ENCODE results near the gene ARHGAP18. TPM values are rescaled to one million over a fixed set of nuclear protein-coding genes. Genes with fewer than 3 reads are reported as not detected.

The ARHGAP18 gene, protein sequence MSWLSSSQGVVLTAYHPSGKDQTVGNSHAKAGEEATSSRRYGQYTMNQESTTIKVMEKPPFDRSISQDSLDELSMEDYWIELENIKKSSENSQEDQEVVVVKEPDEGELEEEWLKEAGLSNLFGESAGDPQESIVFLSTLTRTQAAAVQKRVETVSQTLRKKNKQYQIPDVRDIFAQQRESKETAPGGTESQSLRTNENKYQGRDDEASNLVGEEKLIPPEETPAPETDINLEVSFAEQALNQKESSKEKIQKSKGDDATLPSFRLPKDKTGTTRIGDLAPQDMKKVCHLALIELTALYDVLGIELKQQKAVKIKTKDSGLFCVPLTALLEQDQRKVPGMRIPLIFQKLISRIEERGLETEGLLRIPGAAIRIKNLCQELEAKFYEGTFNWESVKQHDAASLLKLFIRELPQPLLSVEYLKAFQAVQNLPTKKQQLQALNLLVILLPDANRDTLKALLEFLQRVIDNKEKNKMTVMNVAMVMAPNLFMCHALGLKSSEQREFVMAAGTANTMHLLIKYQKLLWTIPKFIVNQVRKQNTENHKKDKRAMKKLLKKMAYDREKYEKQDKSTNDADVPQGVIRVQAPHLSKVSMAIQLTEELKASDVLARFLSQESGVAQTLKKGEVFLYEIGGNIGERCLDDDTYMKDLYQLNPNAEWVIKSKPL
- total RNA-seq (2022) = 64.5 and 65.6 TPM in 2 replicates
- Bru-seq, nascent RNA = percentile 97 among the genes with signal in this experiment
- percentile 91 among the genes with signal in this experiment for BruChase-seq, experiment 1, labeled RNA remaining after a 6-hour chase
- percentile 87 among the genes with signal in this experiment for BruChase-seq, experiment 2, labeled RNA remaining after a 2-hour chase
- long read RNA-seq, full-length matches to known transcripts = 54 of 70 reads
- long read RNA-seq, partial matches to known transcripts = 4 of 70 reads
- long read RNA-seq, other reads (novel, unspliced or antisense) = 12 of 70 reads

DNA sequence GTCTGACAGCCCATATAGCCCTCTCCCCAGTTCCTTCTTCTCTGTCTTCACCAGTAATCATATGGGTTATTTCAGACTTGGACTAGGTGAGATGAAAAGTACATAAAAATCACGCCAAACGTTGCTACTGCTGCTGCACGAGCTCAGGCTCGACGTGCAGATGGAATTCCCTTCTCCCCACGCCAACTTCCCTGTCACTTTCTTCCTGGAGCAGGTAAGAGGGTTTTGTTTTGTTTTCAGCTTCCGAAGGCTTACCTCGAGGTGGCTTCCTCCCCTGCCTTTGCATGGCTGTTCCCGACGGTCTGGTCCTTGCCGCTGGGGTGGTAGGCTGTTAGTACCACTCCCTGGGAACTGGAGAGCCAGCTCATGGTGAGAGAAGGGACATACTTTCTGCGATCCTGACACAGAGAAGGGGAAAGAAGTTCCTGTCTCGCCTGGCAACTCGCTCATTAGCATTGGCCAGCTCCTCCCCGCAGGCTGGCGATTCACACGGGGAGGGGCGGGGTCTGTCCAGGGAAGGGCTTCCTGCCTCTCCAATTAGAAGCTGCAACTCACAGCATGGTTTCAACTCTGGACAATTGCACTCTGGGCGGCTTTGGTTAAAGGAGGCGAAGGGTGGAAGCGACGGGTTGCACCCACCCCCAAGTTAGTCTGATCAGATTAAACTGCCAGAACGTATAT lies at the start of gene ARHGAP18:
Gene ARHGAP18 (minus strand): TSS at position 409 of the 681 bp plus-strand sequence. CDS start 41 bp downstream, at position 368.
- Mint-ChIP-seq H3K4me1 (ENCODE audit: low read depth, unreplicated experiment) (peaks cover 29% of the 10 kb centered on the region), H3K9me3 (ENCODE audit: low read depth, unreplicated experiment) (no peaks in the 10 kb centered on the region), H3K27ac (ENCODE audit: unreplicated experiment) (peak within 1 kb of the TSS; percentile 82), H3K36me3 (ENCODE audit: insufficient read depth, unreplicated experiment) (peaks cover 55% of the 10 kb centered on the region), H3K4me3 (ENCODE audit: low read depth, unreplicated experiment) (peak within 1 kb of the TSS; percentile 84), H3K27me3 (ENCODE audit: unreplicated experiment) (no peaks in the 10 kb centered on the region)
- TF ChIP-seq, protein P1, sequence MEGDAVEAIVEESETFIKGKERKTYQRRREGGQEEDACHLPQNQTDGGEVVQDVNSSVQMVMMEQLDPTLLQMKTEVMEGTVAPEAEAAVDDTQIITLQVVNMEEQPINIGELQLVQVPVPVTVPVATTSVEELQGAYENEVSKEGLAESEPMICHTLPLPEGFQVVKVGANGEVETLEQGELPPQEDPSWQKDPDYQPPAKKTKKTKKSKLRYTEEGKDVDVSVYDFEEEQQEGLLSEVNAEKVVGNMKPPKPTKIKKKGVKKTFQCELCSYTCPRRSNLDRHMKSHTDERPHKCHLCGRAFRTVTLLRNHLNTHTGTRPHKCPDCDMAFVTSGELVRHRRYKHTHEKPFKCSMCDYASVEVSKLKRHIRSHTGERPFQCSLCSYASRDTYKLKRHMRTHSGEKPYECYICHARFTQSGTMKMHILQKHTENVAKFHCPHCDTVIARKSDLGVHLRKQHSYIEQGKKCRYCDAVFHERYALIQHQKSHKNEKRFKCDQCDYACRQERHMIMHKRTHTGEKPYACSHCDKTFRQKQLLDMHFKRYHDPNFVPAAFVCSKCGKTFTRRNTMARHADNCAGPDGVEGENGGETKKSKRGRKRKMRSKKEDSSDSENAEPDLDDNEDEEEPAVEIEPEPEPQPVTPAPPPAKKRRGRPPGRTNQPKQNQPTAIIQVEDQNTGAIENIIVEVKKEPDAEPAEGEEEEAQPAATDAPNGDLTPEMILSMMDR (IDR thresholded peaks at IDR 0.05; ENCODE audit: unreplicated experiment) = no peak
- DNase-seq = peak; percentile 96
- no TSS peak for BruUV-seq (replicated peaks)
- CTCF ChIA-PET = interaction anchor here (0.5 to 2.1 kb wide), 10 partner anchors 9 to 312 kb away, joined by 3 to 7 read pairs (median 4); no protein-coding TSS in a partner anchor
- intact Hi-C loops (cut with micrococcal nuclease; ENCODE audit: unreplicated experiment) = loop anchor here (5.0 kb wide), 1 partner anchor 38 kb away; no protein-coding TSS in a partner anchor

DNA sequence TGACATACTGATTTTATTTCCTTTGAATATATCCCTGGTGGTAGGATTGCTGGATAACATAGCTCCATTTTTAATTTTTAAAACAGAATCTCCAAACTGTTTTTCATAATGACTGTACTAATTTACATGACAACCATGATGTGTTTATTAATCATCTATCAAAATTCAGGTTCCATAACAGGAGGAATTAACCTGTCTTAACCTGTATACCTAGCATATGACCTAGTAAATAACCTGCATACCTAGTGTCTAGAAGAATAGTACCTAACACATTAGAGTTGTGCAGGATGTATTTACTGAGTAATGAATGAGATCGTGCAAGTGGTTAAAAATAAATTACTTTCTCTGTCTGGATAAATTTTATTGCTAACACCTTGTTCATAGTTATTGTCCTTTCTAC lies 45.8 kb upstream of the ARHGAP18 start:
- BruUV-seq (replicated peaks) = no TSS peak
- intact Hi-C loops (cut with micrococcal nuclease; ENCODE audit: unreplicated experiment) = no loop called here
- no peaks in the 10 kb centered on the region for H3K27me3 Mint-ChIP-seq (ENCODE audit: unreplicated experiment)
- H3K4me3 Mint-ChIP-seq (ENCODE audit: low read depth, unreplicated experiment) = no peak overlapping the region
- DNase-seq = no peak
- peaks cover 9% of the 10 kb centered on the region for H3K4me1 Mint-ChIP-seq (ENCODE audit: low read depth, unreplicated experiment)
- no peak overlapping the region for H3K27ac Mint-ChIP-seq (ENCODE audit: unreplicated experiment)
- no peaks in the 10 kb centered on the region for H3K9me3 Mint-ChIP-seq (ENCODE audit: low read depth, unreplicated experiment)
- TF ChIP-seq, protein P1 (IDR thresholded peaks at IDR 0.05; ENCODE audit: unreplicated experiment) = no peak
- CTCF ChIA-PET = no interaction called here
- no peaks in the 10 kb centered on the region for H3K36me3 Mint-ChIP-seq (ENCODE audit: insufficient read depth, unreplicated experiment)

DNA sequence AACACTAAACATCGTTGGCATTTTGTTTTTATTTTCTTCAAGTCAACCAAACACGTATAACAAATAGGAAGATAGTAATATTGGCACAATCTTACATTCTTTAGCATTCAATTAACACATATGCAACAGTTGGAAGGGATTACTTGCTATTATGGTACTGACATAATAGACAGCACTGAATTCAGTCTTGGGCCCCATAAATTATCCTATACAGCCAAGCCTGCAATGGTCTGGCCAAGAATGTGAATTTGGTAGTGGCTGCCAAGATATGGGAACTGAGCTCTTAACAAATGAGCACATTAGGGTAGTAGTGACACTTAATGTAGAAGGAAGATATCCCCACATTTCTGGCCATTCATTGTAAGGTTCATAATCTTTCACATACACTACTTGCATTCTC lies 44.8 kb upstream of the ARHGAP18 start:
- peaks cover 17% of the 10 kb centered on the region for H3K4me1 Mint-ChIP-seq (ENCODE audit: low read depth, unreplicated experiment)
- TF ChIP-seq, protein P1 (IDR thresholded peaks at IDR 0.05; ENCODE audit: unreplicated experiment) = no peak
- H3K9me3 Mint-ChIP-seq (ENCODE audit: low read depth, unreplicated experiment) = no peaks in the 10 kb centered on the region
- no peaks in the 10 kb centered on the region for H3K27me3 Mint-ChIP-seq (ENCODE audit: unreplicated experiment)
- no peak for DNase-seq
- CTCF ChIA-PET = no interaction called here
- no peaks in the 10 kb centered on the region for H3K36me3 Mint-ChIP-seq (ENCODE audit: insufficient read depth, unreplicated experiment)
- intact Hi-C loops (cut with micrococcal nuclease; ENCODE audit: unreplicated experiment) = no loop called here
- BruUV-seq (replicated peaks) = no TSS peak
- no peak overlapping the region for H3K27ac Mint-ChIP-seq (ENCODE audit: unreplicated experiment)
- H3K4me3 Mint-ChIP-seq (ENCODE audit: low read depth, unreplicated experiment) = no peak overlapping the region

DNA sequence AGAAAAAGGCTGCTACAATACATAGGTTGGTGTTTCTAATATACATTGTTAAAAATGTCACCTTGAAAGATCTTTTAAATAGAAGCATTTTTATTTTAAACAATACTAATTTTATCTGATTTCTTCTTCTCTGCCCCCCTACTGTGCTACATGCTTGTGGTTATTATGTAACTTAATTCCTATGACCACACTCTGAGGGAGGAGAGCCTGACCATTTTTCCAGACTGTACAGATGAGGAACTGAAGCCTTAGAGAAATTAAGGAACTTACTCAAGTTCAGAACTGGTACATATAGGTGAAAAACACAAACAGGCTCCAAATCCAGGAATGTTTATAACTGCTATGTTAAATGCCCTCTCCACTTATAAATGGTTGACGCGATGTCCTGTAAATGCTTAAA lies 43.4 kb upstream of the ARHGAP18 start:
- CTCF ChIA-PET = no interaction called here
- TF ChIP-seq, protein P1 (IDR thresholded peaks at IDR 0.05; ENCODE audit: unreplicated experiment) = no peak
- no peaks in the 10 kb centered on the region for H3K27me3 Mint-ChIP-seq (ENCODE audit: unreplicated experiment)
- no peaks in the 10 kb centered on the region for H3K9me3 Mint-ChIP-seq (ENCODE audit: low read depth, unreplicated experiment)
- H3K36me3 Mint-ChIP-seq (ENCODE audit: insufficient read depth, unreplicated experiment) = no peaks in the 10 kb centered on the region
- intact Hi-C loops (cut with micrococcal nuclease; ENCODE audit: unreplicated experiment) = no loop called here
- peaks cover 30% of the 10 kb centered on the region for H3K4me1 Mint-ChIP-seq (ENCODE audit: low read depth, unreplicated experiment)
- no peak for DNase-seq
- BruUV-seq (replicated peaks) = no TSS peak
- H3K27ac Mint-ChIP-seq (ENCODE audit: unreplicated experiment) = no peak overlapping the region
- H3K4me3 Mint-ChIP-seq (ENCODE audit: low read depth, unreplicated experiment) = no peak overlapping the region
